Karpas-422 (cell line): Measurements from ENCODE around the gene CES1. TPM values are rescaled to one million over a fixed set of nuclear protein-coding genes. Genes with fewer than 3 reads are reported as not detected.
"Not testable (repeated sequence)": the region's sequence is repeated elsewhere in the genome, so short reads cannot be mapped to it uniquely, and the experiment has no call there.

ENCODE experiments used
- DNase-seq: peaks from one replicate; pipeline ENCODE4 v3.0.0-alpha.2; 2015
- H2AFZ ChIP-seq: fragments of 200-600 bp; sonication (generic); 2 replicates; pipeline ENCODE4 v1.6.1; 2014; ENCODE audit warnings: antibody characterized with exemption, low read length, mixed read lengths
- H3K27ac ChIP-seq: fragments of 200-600 bp; sonication (generic); 2 replicates; pipeline ENCODE4 v1.5.1; 2014; ENCODE audit warnings: mild to moderate bottlenecking, low read length, moderate library complexity
- H3K27me3 ChIP-seq: fragments of 200-600 bp; sonication (generic); 2 replicates; pipeline ENCODE4 v1.6.1; 2014; ENCODE audit warnings: low read length, mixed read lengths
- H3K36me3 ChIP-seq: fragments of 200-600 bp; sonication (generic); 2 replicates; pipeline ENCODE4 v1.6.1; 2014; ENCODE audit warnings: low read length, mixed read lengths; ENCODE audit not compliant: insufficient read depth
- H3K4me1 ChIP-seq: fragments of 200-600 bp; sonication (generic); 2 replicates; pipeline ENCODE4 v1.6.1; 2014; ENCODE audit warnings: mild to moderate bottlenecking, low read length, mixed read lengths
- H3K4me2 ChIP-seq: fragments of 200-600 bp; sonication (generic); 2 replicates; pipeline ENCODE4 v1.6.1; 2014; ENCODE audit warnings: low read length, low read depth, mild to moderate bottlenecking; ENCODE audit not compliant: poor library complexity, severe bottlenecking
- H3K4me3 ChIP-seq: fragments of 200-600 bp; sonication (generic); 2 replicates; pipeline ENCODE4 v1.5.1; 2014; ENCODE audit warnings: mild to moderate bottlenecking, antibody characterized with exemption, low read length, mixed read lengths
- H3K79me2 ChIP-seq: fragments of 200-600 bp; sonication (generic); 2 replicates; pipeline ENCODE4 v1.6.1; 2014; ENCODE audit warnings: mild to moderate bottlenecking, low read length, mixed read lengths
- H3K9ac ChIP-seq: fragments of 200-600 bp; sonication (generic); 2 replicates; pipeline ENCODE4 v1.6.0; 2014; ENCODE audit warnings: low read length
- H3K9me2 ChIP-seq: fragments of 200-600 bp; sonication (generic), shearing (Covaris generic); replicated peaks from 2 replicates; pipeline ENCODE4 v1.6.0; 2014; ENCODE audit warnings: mild to moderate bottlenecking, low read length, moderate library complexity; ENCODE audit not compliant: insufficient read depth
- H3K9me3 ChIP-seq: fragments of 300-700, 200-600 bp; sonication (generic); 2 replicates; pipeline ENCODE4 v1.6.1; 2014; ENCODE audit warnings: low read length, mixed read lengths
- H4K20me1 ChIP-seq: fragments of 200-600 bp; sonication (generic); 2 replicates; pipeline ENCODE4 v1.6.1; 2014; ENCODE audit warnings: mild to moderate bottlenecking, antibody characterized with exemption, low read length, low read depth; ENCODE audit not compliant: insufficient read depth
- total RNA-seq: library from RNA; depleted of rRNA; stranded (reverse); fragments of >200 nt; shearing (Covaris generic); gene quantifications from 2 replicates; pipeline ENCODE4 v1.2.3, GENCODE V29; 2014; ENCODE audit warnings: low replicate concordance

CES1 gene
- total RNA-seq, 1 experiment from 2014 or later, result not detected

- H3K4me3 ChIP-seq, result no peak overlapping the region
- no peak for DNase-seq
- H3K4me2 ChIP-seq, result no peak overlapping the region
- H4K20me1 ChIP-seq, result no peaks in the 10 kb centered on the region
- H3K27ac ChIP-seq, result no peak overlapping the region
- H3K9ac ChIP-seq, result no peak overlapping the region
- no peaks in the 10 kb centered on the region for H3K36me3 ChIP-seq
- no peak overlapping the region for H2AFZ ChIP-seq
- H3K4me1 ChIP-seq, result no peaks in the 10 kb centered on the region
- no peaks in the 10 kb centered on the region for H3K9me2 ChIP-seq
- H3K9me3 ChIP-seq, result no peaks in the 10 kb centered on the region
- 0 out of 2 replicates have a peak, but pooled peaks cover 2% of the 10 kb centered on the region for H3K27me3 ChIP-seq
- no peaks in the 10 kb centered on the region for H3K79me2 ChIP-seq
These were observed 28.4 kb upstream of the CES1 start for GRCh38 chr16:55861288-55861687.

- H3K9ac ChIP-seq, H3K79me2 ChIP-seq, H3K4me2 ChIP-seq, H2AFZ ChIP-seq, H4K20me1 ChIP-seq, H3K4me3 ChIP-seq, DNase-seq, H3K27me3 ChIP-seq, H3K36me3 ChIP-seq, H3K27ac ChIP-seq, H3K9me2 ChIP-seq, H3K9me3 ChIP-seq, H3K4me1 ChIP-seq: not testable (repeated sequence)
These were observed 24.8 kb upstream of the CES1 start for GRCh38 chr16:55857650-55858049.

- Histone ChIP-seq H3K27ac (no peak overlapping the region), H4K20me1 (no peaks in the 10 kb centered on the region), H3K9me2 (no peaks in the 10 kb centered on the region), H3K27me3 (0 out of 2 replicates have a peak, but pooled peaks cover 2% of the 10 kb centered on the region), H3K4me3 (no peak overlapping the region), H3K4me2 (no peak overlapping the region), H3K9me3 (no peaks in the 10 kb centered on the region), H2AFZ (no peak overlapping the region), H3K79me2 (no peaks in the 10 kb centered on the region), H3K9ac (no peak overlapping the region), H3K36me3 (no peaks in the 10 kb centered on the region), H3K4me1 (no peaks in the 10 kb centered on the region)
- DNase-seq, result no peak
These were observed 24.1 kb upstream of the CES1 start for GRCh38 chr16:55856950-55857349.

- no peaks in the 10 kb centered on the region for H3K4me1 ChIP-seq
- H3K4me2 ChIP-seq, result no peak overlapping the region
- no peak overlapping the region for H3K4me3 ChIP-seq
- no peaks in the 10 kb centered on the region for H3K9me3 ChIP-seq
- no peaks in the 10 kb centered on the region for H3K27me3 ChIP-seq
- H3K27ac ChIP-seq, result no peak overlapping the region
- DNase-seq, result no peak
- no peaks in the 10 kb centered on the region for H3K79me2 ChIP-seq
- H4K20me1 ChIP-seq, result no peaks in the 10 kb centered on the region
- no peak overlapping the region for H2AFZ ChIP-seq
- H3K36me3 ChIP-seq, result no peaks in the 10 kb centered on the region
- no peak overlapping the region for H3K9ac ChIP-seq
- H3K9me2 ChIP-seq, result no peaks in the 10 kb centered on the region
These were observed 20.2 kb upstream of the CES1 start for GRCh38 chr16:55853114-55853513.

GRCh38 chr16:55849536-55849935 is 16.6 kb upstream of the CES1 start:
- Histone ChIP-seq H3K4me3 (no peak overlapping the region), H3K27ac (no peak overlapping the region), H3K9ac (no peak overlapping the region), H3K9me3 (no peaks in the 10 kb centered on the region), H2AFZ (no peak overlapping the region), H3K9me2 (no peaks in the 10 kb centered on the region), H3K4me2 (no peak overlapping the region), H3K36me3 (no peaks in the 10 kb centered on the region), H3K79me2 (no peaks in the 10 kb centered on the region), H3K4me1 (no peaks in the 10 kb centered on the region), H3K27me3 (no peaks in the 10 kb centered on the region), H4K20me1 (no peaks in the 10 kb centered on the region)
- DNase-seq, result no peak

GRCh38 chr16:55846598-55847346 is 13.9 kb upstream of the CES1 start:
- Histone ChIP-seq H3K4me3 (no peak overlapping the region), H3K27ac (no peak overlapping the region), H3K4me2 (no peak overlapping the region), H3K9me2 (no peaks in the 10 kb centered on the region), H3K27me3 (no peaks in the 10 kb centered on the region), H2AFZ (no peak overlapping the region), H3K9ac (no peak overlapping the region), H3K79me2 (no peaks in the 10 kb centered on the region), H3K4me1 (no peaks in the 10 kb centered on the region), H4K20me1 (no peaks in the 10 kb centered on the region), H3K9me3 (no peaks in the 10 kb centered on the region), H3K36me3 (no peaks in the 10 kb centered on the region)
- DNase-seq, result no peak

- no peak for DNase-seq
- Histone ChIP-seq H3K4me2 (no peak overlapping the region), H3K79me2 (no peaks in the 10 kb centered on the region), H4K20me1 (no peaks in the 10 kb centered on the region), H3K9me2 (no peaks in the 10 kb centered on the region), H3K4me1 (no peaks in the 10 kb centered on the region), H3K9ac (no peak overlapping the region), H3K27me3 (no peaks in the 10 kb centered on the region), H3K9me3 (no peaks in the 10 kb centered on the region), H2AFZ (no peak overlapping the region), H3K4me3 (no peak overlapping the region), H3K27ac (no peak overlapping the region), H3K36me3 (no peaks in the 10 kb centered on the region)
These were observed 10.2 kb upstream of the CES1 start for GRCh38 chr16:55843105-55843395.

- no peaks in the 10 kb centered on the region for H3K27me3 ChIP-seq
These were observed 9.6 kb upstream of the CES1 start for GRCh38 chr16:55842369-55843104.

More at GRCh38 chr16:55842369-55843104, 9.6 kb upstream of the CES1 start:
- no peak overlapping the region for H2AFZ ChIP-seq
- H3K4me3 ChIP-seq, result no peak overlapping the region
- H3K4me1 ChIP-seq, result no peaks in the 10 kb centered on the region
- H3K9ac ChIP-seq, result no peak overlapping the region
- H3K36me3 ChIP-seq, result no peaks in the 10 kb centered on the region
- H3K4me2 ChIP-seq, result no peak overlapping the region
- H3K79me2 ChIP-seq, result no peaks in the 10 kb centered on the region
- no peaks in the 10 kb centered on the region for H4K20me1 ChIP-seq
- DNase-seq, result peak; percentile 76
- no peaks in the 10 kb centered on the region for H3K9me2 ChIP-seq
- no peaks in the 10 kb centered on the region for H3K9me3 ChIP-seq
- no peak overlapping the region for H3K27ac ChIP-seq
